ENCODE data around the gene TMEM54. TPM values are rescaled to one million over a fixed set of nuclear protein-coding genes. Genes with fewer than 3 reads are reported as not detected.

Gene TMEM54
- total RNA-seq, 4 donors from 2014 or later, result 228 to 892 (median 538) TPM

DNA sequence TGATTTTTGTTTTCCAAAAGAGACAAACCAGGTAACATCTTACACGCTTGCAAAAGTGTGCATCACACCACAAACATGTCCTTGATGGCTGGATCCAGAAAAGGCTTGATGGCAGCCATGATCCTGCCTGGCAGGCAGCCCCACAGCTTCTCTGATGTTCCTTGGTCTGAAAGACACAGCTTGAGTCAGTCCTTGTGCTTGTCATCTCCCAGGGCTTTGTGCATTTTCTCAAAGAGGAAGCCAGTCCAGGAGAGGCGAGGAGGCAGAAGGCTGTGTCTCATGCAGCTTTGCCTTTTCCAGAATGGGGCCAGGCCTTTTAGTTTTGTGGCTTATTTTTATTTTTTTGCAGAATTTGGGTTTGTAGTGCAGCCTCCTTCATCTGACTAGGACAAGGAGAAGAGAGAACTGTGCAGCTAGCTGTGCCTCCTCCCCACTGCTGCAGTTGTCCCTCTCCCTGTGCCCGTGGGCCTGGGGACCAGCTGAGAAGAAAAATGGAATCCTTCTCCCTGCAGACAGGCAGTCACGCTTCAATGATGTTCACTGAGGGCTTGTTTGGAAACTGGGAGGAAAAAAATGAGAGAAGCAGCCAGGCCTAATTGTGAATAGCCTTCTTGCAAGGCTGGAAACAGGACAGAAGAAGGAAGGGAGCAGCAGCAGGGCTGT lies 37.8 kb downstream of the TMEM54 start:
- no peak for TF ChIP-seq POLR2A (IDR thresholded peaks at IDR 0.05)
- TF ChIP-seq, protein P1, sequence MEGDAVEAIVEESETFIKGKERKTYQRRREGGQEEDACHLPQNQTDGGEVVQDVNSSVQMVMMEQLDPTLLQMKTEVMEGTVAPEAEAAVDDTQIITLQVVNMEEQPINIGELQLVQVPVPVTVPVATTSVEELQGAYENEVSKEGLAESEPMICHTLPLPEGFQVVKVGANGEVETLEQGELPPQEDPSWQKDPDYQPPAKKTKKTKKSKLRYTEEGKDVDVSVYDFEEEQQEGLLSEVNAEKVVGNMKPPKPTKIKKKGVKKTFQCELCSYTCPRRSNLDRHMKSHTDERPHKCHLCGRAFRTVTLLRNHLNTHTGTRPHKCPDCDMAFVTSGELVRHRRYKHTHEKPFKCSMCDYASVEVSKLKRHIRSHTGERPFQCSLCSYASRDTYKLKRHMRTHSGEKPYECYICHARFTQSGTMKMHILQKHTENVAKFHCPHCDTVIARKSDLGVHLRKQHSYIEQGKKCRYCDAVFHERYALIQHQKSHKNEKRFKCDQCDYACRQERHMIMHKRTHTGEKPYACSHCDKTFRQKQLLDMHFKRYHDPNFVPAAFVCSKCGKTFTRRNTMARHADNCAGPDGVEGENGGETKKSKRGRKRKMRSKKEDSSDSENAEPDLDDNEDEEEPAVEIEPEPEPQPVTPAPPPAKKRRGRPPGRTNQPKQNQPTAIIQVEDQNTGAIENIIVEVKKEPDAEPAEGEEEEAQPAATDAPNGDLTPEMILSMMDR (IDR thresholded peaks at IDR 0.05), result no peak
- no peak overlapping the region for H3K4me3 ChIP-seq
- H3K36me3 ChIP-seq, result peaks cover 0 to 18% (median 0%) of the 10 kb centered on the region in 3 donors
- DNase-seq, result no peak
- H3K27ac ChIP-seq, result no peak overlapping the region
- no peaks in the 10 kb centered on the region for H3K27me3 ChIP-seq
- no peaks in the 10 kb centered on the region for H3K9me3 ChIP-seq
- no peaks in the 10 kb centered on the region for H3K4me1 ChIP-seq

DNA sequence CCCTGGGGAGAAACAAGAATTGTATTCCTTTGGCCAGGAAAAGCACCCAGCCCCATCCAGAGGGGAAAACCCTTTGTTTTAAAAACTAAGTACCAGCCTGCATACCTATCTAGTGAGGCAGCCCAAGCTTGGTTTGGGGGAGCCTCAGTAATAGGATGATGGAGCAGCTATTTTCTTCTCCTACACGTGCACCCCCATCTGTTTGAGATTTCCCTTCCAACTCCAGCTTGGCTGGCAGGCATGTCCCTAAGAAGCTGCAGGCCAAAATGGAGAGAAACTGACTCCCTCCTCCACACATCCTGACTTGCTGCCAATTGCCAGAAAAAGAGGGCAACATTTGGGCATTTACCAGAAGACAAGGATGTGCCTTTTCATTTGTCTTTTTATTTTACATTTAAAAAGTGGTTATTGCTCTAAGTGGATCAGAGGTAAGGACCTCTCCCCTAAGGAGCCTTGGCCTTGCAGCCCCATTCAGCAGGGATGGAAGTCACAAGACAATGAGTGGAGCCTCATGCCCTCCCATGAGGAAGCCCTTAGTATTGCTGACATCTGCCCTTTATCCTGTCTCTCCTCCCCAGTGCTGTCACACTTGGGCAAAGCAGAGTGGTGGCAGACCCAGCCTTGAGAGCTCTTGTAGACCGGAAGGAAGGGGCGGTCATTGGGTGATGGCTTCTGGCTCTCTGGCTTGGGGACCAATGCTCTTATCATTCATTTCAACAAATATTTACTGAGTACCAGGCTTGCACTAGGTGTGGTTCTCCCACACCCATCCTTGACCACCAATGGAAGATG lies 39.1 kb downstream of the TMEM54 start:
- Histone ChIP-seq H3K36me3 (peaks cover 0 to 24% (median 0%) of the 10 kb centered on the region in 3 donors), H3K27me3 (no peaks in the 10 kb centered on the region), H3K4me3 (no peak overlapping the region), H3K4me1 (no peaks in the 10 kb centered on the region), H3K27ac (no peak overlapping the region), H3K9me3 (no peaks in the 10 kb centered on the region)
- TF ChIP-seq, protein P1 (IDR thresholded peaks at IDR 0.05), result no peak
- no peak for TF ChIP-seq POLR2A (IDR thresholded peaks at IDR 0.05)
- DNase-seq, result no peak

DNA sequence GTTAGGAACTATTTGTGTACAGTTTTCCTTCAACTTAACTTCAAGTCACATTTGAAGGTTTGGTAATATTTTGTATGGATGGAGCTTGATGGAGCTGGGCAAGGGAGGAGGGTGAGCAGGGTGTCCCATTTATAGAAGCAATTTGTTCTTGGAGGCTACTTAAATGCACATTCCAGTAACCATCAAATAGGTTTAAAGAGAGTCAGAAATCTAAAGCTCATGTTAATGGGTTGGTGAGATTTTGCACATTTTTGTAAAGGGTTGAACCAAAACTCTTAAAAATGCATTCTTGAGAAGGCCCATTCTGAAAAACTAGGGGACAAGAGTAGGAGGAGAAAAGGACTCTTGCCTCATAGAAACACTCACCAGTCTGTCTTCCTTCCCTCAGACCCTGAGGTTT lies 40.6 kb downstream of the TMEM54 start:
- H3K9me3 ChIP-seq, result no peaks in the 10 kb centered on the region
- no peaks in the 10 kb centered on the region for H3K27me3 ChIP-seq
- DNase-seq, result no peak
- H3K36me3 ChIP-seq, result peaks cover 0 to 37% (median 0%) of the 10 kb centered on the region in 3 donors
- no peak overlapping the region for H3K27ac ChIP-seq
- H3K4me1 ChIP-seq, result no peaks in the 10 kb centered on the region
- no peak for TF ChIP-seq POLR2A (IDR thresholded peaks at IDR 0.05)
- TF ChIP-seq, protein P1 (IDR thresholded peaks at IDR 0.05), result no peak
- no peak overlapping the region for H3K4me3 ChIP-seq

DNA sequence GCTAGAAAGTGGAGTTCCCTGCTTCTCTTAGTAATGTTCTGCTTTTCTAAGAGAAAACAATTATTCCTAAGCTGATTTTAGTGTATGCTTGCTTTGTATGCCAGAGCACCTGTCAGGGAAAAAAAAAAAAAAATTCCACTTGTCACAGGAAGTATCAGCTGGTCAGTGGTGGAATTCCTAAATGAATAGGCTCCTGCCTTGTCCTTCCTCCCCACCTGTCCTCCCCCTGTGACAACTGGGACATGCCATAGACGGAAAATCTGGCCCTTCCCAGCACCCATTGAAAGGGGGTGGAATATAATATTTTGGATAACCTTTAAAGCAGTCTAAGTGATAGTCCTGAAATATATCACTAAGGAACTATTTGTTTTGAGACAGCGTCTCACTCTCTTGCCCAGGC lies 41.3 kb downstream of the TMEM54 start:
- Histone ChIP-seq H3K36me3 (peaks cover 0 to 37% (median 0%) of the 10 kb centered on the region in 3 donors), H3K4me1 (no peaks in the 10 kb centered on the region)
- DNase-seq, result no peak

DNA sequence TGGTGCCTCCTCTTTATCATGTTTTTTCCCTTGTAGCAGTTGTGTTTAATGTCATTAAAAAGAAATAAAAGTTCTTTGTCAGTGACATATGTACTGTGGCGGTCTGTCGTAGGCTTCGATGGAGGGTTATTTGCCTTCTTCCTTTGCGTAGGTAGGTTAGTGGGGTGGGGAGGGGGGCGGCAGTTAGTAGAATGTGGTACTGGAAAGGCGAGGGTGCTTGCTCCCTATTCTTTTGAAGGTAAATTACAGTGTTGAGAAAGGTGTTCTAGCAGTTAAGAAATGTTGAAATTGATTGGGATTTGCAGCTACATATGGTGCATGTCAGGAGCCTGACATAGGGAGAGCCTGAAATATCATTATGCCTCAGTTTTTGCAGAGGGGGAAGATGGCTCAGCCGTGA lies 42.4 kb downstream of the TMEM54 start:
- no peak overlapping the region for H3K4me3 ChIP-seq
- H3K36me3 ChIP-seq, result peaks cover 0 to 37% (median 0%) of the 10 kb centered on the region in 3 donors
- H3K27me3 ChIP-seq, result no peaks in the 10 kb centered on the region
- TF ChIP-seq, protein P1 (IDR thresholded peaks at IDR 0.05), result no peak
- no peak for TF ChIP-seq POLR2A (IDR thresholded peaks at IDR 0.05)
- no peaks in the 10 kb centered on the region for H3K9me3 ChIP-seq
- DNase-seq, result no peak
- no peak overlapping the region for H3K27ac ChIP-seq
- no peaks in the 10 kb centered on the region for H3K4me1 ChIP-seq

More for the DNA sequence above, 41.3 kb downstream of the TMEM54 start:
- TF ChIP-seq, protein P1 (IDR thresholded peaks at IDR 0.05), result no peak
- TF ChIP-seq POLR2A (IDR thresholded peaks at IDR 0.05), result no peak
- H3K9me3 ChIP-seq, result no peaks in the 10 kb centered on the region
- H3K27ac ChIP-seq, result no peak overlapping the region
- H3K27me3 ChIP-seq, result no peaks in the 10 kb centered on the region
- H3K4me3 ChIP-seq, result no peak overlapping the region
